ENCODE measurements around the gene NEK7.
"Not testable (repeated sequence)": the region's sequence is repeated elsewhere in the genome, so short reads cannot be mapped to it uniquely, and the experiment has no call there.

The NEK7 gene

DNA sequence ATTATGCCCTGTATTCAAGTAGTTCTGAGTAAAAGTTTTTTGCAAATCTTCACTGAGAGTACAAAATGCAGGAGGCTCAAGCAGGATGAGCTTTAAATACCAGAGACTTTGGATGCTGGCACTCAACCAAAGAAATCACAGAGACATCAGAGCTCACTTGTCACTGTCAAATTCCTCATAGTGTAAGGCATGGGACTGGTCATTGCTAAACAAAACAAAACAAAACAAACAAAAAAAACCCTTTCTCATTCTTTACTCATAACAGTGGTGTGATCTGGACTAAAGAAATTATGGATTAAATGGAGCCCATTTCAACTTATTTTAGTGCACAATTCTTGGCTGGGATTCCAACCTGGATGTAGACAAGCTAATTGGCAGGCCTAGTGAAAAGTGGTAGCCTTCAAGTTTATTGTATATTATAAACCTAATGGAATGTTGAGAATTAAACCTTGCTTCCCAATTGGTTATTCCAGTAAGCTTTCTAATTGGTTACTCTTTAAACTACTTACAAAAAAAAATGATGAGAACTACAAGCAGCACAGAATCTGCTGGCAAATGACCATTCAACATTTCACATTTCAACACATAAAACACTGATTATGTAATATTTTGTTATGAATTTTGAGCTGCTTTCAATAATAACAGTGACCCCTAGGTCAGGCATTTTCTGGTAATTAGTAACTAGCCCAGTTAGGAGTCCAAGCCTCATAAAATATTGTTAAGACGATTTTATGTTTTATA is 30.6 kb upstream of the NEK7 start:
- Mint-ChIP-seq H3K27ac (no peak overlapping the region), H3K27me3 (no peaks in the 10 kb centered on the region), H3K36me3 (no peaks in the 10 kb centered on the region), H3K4me3 (no peak overlapping the region), H3K9me3 (no peaks in the 10 kb centered on the region), H3K4me1 (peaks cover under 1 to 2% of the 10 kb centered on the region in 2 donors)
- DNase-seq = no peak
- ATAC-seq (replicated peaks) = no peak

DNA sequence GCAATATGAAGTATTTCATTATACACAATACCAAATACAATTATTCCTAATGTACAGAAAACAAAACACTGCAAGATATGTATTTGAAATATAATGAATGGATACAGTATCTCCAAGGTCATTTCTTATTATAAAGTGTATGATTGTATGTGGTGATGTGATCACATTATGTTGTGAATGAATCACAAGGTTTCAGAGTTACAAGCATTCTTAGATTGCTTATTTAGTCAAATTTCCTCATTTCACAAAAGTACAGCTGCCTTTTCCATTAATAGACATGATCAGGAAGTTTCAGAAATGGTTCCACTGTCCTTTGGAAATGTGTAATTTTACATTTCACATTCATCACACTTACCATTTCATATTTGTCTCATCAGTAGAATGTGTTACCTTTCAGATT is 28.3 kb upstream of the NEK7 start:
- Mint-ChIP-seq H3K27me3 (no peaks in the 10 kb centered on the region), H3K9me3 (peaks cover 0 to under 1% of the 10 kb centered on the region in 2 donors), H3K27ac (no peak overlapping the region), H3K36me3 (no peaks in the 10 kb centered on the region), H3K4me1 (peaks cover 7 to 15% of the 10 kb centered on the region in 2 donors), H3K4me3 (no peak overlapping the region)
- no peak for ATAC-seq (replicated peaks)
- DNase-seq = no peak

DNA sequence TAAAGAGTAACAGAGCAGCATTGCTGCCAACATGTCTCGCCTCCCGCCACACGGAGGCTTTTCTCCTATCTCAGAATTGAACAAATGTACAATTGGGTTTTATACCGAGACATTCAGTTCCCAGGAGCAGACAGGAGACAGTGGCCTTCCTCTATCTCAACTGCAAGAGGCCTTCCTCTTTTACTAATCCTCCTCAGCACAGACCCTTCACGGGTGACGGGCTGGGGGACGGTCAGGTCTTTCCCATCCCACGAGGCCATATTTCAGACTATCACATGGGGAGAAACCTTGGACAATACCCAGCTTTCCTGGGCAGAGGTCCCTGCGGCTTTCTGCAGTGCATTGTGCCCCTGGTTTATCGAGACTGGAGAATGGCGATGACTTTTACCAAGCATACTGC is 26.7 kb upstream of the NEK7 start:
- H3K4me1 Mint-ChIP-seq = peaks cover 7 to 15% of the 10 kb centered on the region in 2 donors
- H3K27me3 Mint-ChIP-seq; ATAC-seq (replicated peaks); H3K36me3 Mint-ChIP-seq; DNase-seq; H3K4me3 Mint-ChIP-seq; H3K27ac Mint-ChIP-seq: not testable (repeated sequence)
- peaks cover 5 to 12% of the 10 kb centered on the region in 2 donors for H3K9me3 Mint-ChIP-seq

DNA sequence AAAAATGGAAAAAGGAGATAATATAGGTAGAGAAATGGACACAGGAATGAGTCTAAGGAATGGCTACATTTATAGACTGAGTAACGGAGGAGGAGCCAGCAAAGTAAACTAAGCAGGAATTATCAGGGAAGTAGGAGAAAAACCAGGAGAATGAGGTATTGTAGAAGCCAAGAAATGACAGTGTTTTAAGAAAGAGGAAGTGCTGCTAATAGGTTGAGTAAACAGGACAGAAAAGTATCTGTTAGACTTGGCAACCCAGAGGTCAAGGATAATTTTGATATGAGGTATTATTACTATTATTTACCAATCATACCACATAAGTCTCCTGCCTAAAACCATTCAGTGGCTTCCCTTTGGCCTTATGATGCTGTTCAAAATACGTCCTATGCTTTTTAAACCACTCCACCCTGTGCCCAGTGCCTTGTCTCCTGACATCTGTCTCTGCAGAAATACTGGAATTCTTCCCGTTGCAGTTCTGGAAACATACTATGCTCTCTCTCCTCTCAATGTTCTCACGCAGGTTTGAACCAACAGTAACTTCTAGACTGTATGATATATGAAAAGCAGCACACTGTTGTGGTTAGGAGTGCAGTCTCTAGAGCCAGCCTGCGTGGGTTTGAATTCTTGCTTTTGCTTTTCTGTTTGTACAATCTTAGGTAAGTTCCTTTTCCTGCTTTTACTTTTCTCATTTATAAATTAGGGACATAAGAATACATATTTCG is 24.6 kb upstream of the NEK7 start:
- Mint-ChIP-seq H3K4me1 (peaks cover 7 to 15% of the 10 kb centered on the region in 2 donors), H3K27me3 (no peaks in the 10 kb centered on the region), H3K27ac (peak overlapping the region; percentile 15), H3K4me3 (no peak overlapping the region), H3K9me3 (peaks cover 7 to 12% of the 10 kb centered on the region in 2 donors), H3K36me3 (peaks cover 0 to 1% of the 10 kb centered on the region in 2 donors)
- DNase-seq = no peak
- peak; percentile 80 to 84 for ATAC-seq (replicated peaks)

DNA sequence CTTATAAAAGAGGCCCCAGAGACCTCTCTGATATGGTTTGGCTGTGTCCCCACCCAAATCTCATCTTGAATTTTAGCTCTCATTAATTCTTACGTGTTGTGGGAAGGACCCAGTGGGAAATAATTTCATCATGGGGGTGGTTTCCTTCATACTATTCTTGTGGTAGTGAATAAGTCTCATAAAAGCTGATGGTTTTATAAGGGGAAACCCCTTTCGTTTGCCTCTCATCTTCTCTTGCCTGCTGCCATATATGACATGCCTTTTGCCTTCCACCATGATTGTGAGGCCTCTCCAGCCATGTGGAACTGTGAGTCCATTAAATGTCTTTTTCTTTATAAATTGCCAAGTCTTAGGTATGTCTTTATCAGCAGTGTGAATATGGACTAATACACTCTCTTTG is 22.5 kb upstream of the NEK7 start:
- Mint-ChIP-seq H3K36me3 (peaks cover 0 to 1% of the 10 kb centered on the region in 2 donors), H3K4me1 (peaks cover 7 to 15% of the 10 kb centered on the region in 2 donors), H3K9me3 (peaks cover 9 to 12% of the 10 kb centered on the region in 2 donors), H3K27me3 (peaks cover 0 to 6% of the 10 kb centered on the region in 2 donors), H3K4me3 (no peak overlapping the region), H3K27ac (no peak overlapping the region)
- ATAC-seq (replicated peaks) (no peak), DNase-seq (no peak)

DNA sequence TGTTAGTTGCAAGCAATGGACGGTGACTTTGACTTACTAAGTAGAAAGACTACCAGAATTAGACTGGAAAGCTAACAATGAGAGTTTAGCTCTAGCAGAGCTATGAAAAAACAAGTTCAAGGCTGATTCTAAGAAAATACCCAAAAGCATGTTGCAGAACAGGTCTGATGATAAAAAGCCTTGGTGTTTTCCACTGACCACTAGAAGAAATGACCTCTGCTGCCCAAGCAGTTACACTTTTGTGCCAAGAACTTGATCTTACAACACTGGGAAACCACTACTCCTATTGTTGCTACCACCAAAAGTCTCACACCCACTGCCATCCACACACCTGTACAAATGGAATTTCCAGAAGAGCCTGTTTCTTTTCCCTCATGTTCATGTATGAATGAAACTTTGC is 21.4 kb upstream of the NEK7 start:
- Mint-ChIP-seq H3K27me3 (peaks cover 0 to 9% of the 10 kb centered on the region in 2 donors), H3K9me3 (peaks cover 13 to 16% of the 10 kb centered on the region in 2 donors), H3K4me1 (peaks cover 7 to 15% of the 10 kb centered on the region in 2 donors), H3K4me3 (no peak overlapping the region), H3K27ac (no peak overlapping the region), H3K36me3 (peaks cover 0 to 1% of the 10 kb centered on the region in 2 donors)
- no peak for ATAC-seq (replicated peaks)
- DNase-seq = no peak

DNA sequence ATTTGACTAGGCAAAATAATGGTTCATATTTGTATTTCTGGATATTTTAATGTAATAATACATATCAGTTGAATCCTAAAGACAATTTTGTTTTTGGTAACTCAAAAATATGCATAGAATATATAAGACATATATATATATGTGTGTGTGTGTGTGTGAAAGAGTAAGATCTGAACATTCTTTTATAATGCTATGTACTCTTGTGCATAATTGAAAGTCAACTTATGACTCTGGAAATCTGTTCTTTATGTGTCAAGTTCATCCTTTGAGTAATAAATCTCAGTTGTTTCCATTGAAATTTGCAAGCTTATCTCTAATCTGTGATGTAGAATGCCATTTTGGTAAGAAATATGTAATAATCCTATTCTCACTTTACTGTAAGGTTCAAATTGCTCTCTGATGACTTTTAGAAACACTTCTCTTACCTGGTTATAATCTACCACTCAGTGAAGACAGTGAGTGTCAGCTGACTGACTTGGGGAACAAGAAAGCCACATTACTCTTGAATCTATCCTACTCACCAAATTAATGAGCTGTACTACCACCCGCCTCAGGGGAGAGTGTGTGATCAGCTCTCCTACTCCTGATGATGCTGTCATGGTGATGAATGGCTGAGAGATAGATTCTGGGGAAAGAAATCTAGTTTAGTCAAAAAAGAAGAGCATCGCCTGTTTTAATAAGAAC is 15.0 kb upstream of the NEK7 start:
- Mint-ChIP-seq H3K9me3 (peaks cover 6% of the 10 kb centered on the region in 2 donors), H3K27me3 (peaks cover 0 to 9% of the 10 kb centered on the region in 2 donors), H3K36me3 (no peaks in the 10 kb centered on the region), H3K4me1 (peaks cover 3 to 6% of the 10 kb centered on the region in 2 donors), H3K27ac (no peak overlapping the region), H3K4me3 (no peak overlapping the region)
- ATAC-seq (replicated peaks) (no peak), DNase-seq (no peak)

DNA sequence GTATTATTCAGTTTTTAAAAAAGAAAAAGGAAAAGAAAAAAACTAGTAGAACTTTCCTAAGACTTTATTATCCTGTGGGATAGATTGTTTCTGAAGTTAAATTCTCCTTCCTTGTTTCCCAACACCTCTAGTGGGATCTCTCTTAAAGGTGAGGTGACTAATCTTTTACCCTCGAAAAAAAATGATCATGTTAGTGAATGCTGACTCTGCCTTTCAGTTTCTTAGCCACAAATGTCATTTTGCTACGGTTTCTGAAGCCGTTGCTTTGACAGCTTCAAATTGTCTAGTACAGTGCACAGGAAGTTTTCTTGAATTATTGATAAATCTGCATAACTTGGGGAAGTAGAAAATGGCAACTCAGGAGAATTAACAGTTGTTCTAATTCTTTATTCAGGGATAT is 13.0 kb upstream of the NEK7 start:
- no peak overlapping the region for H3K27ac Mint-ChIP-seq
- H3K4me1 Mint-ChIP-seq = peaks cover 3 to 6% of the 10 kb centered on the region in 2 donors
- H3K9me3 Mint-ChIP-seq = peaks cover 5 to 6% of the 10 kb centered on the region in 2 donors
- H3K4me3 Mint-ChIP-seq = no peak overlapping the region
- DNase-seq (no peak), ATAC-seq (replicated peaks) (peak in 1 of 2 donors; percentile 36)
- peaks cover 0 to 3% of the 10 kb centered on the region in 2 donors for H3K27me3 Mint-ChIP-seq
- H3K36me3 Mint-ChIP-seq = no peaks in the 10 kb centered on the region

DNA sequence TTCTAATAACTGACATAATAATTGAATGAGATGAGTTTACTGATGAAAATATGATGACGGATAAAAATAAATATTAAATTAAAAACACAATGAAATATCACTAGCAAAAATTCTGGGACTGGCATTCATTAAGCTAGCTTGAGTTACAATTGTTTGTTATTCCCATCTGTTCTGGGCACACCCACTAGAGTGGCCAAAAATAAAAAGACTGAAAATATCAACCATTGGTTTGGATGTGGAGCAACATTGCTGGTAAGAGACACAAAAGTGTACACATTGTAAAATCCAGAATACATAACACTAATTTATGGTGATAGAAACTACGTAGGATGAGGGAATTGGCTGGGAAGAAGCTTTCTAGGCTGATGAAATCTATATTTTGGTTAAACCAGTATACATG is 9.6 kb upstream of the NEK7 start:
- Mint-ChIP-seq H3K4me1 (peaks cover 3 to 6% of the 10 kb centered on the region in 2 donors), H3K4me3 (no peak overlapping the region), H3K27ac (no peak overlapping the region), H3K36me3 (no peaks in the 10 kb centered on the region), H3K9me3 (no peaks in the 10 kb centered on the region), H3K27me3 (peaks cover 0 to 4% of the 10 kb centered on the region in 2 donors)
- DNase-seq (no peak), ATAC-seq (replicated peaks) (no peak)

DNA sequence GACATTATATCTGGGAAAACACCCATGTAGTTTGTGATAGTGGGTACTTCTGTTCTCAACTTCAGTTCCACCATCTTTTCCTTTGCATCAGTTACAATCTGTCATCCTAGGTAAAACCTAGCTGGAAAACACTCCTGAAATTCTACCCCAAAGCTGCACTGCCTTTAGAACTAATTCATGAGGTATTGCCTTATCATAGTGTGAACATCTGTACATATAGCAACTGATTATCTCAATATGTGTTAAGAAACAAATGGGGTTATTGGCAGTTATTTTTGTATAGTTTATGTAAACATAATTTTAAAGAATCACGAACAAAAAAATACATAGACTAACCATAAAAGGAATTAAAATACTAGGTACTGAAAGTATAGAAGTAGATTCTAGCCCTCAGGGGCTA is 6.4 kb upstream of the NEK7 start:
- Mint-ChIP-seq H3K36me3 (no peaks in the 10 kb centered on the region), H3K4me1 (no peaks in the 10 kb centered on the region), H3K27ac (no peak overlapping the region), H3K27me3 (peaks cover 0 to 4% of the 10 kb centered on the region in 2 donors), H3K9me3 (no peaks in the 10 kb centered on the region), H3K4me3 (no peak overlapping the region)
- DNase-seq = no peak
- ATAC-seq (replicated peaks) = no peak

DNA sequence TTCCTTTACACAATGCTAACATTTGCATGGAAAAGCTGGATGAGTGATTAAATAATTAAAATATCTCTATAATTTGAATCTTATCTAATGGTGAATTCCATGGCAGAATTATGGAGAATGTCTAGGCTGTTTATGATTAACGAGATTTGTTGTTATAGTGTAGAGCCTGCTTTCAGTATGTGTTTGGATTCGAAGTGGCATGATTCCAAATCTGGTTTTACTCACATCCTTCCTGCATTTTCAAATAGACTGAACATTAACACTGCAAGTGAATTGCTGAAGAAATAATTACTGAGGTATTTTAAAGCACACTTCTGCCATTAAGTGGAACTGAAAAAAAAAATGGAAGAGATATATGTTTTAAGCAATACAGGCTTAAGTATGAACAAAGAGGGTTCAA is 5.1 kb upstream of the NEK7 start:
- peaks cover 3 to 7% of the 10 kb centered on the region in 2 donors for H3K4me1 Mint-ChIP-seq
- no peaks in the 10 kb centered on the region for H3K9me3 Mint-ChIP-seq
- peaks cover 0 to 4% of the 10 kb centered on the region in 2 donors for H3K27me3 Mint-ChIP-seq
- DNase-seq = no peak
- ATAC-seq (replicated peaks) = no peak
- H3K27ac Mint-ChIP-seq = no peak overlapping the region
- H3K36me3 Mint-ChIP-seq = no peaks in the 10 kb centered on the region
- H3K4me3 Mint-ChIP-seq = no peak overlapping the region

DNA sequence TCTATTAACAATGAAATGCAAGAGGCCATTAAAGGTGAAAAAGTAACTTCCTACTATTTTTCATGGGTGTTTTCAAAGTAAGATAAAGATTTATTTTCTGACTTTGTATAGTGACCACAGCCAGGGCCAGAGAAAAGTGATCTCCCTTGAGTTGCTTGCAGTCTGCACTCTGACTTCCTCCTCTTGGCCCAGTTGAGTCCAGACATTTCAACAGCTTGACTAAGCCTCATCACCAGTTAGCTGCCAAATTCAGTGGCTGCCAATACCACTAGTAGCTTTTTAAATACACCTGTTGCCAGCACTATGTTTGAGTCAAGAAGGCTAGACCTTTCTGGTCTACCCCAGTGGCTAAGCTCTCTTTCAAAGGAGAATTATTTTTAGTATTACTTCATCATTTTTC is 3.7 kb upstream of the NEK7 start:
- ATAC-seq (replicated peaks) (no peak), DNase-seq (no peak)
- no peak overlapping the region for H3K4me3 Mint-ChIP-seq
- H3K9me3 Mint-ChIP-seq = no peaks in the 10 kb centered on the region
- H3K36me3 Mint-ChIP-seq = peaks cover 0 to 4% of the 10 kb centered on the region in 2 donors
- no peak overlapping the region for H3K27ac Mint-ChIP-seq
- peaks cover 6 to 7% of the 10 kb centered on the region in 2 donors for H3K4me1 Mint-ChIP-seq
- H3K27me3 Mint-ChIP-seq = peaks cover 0 to 4% of the 10 kb centered on the region in 2 donors

DNA sequence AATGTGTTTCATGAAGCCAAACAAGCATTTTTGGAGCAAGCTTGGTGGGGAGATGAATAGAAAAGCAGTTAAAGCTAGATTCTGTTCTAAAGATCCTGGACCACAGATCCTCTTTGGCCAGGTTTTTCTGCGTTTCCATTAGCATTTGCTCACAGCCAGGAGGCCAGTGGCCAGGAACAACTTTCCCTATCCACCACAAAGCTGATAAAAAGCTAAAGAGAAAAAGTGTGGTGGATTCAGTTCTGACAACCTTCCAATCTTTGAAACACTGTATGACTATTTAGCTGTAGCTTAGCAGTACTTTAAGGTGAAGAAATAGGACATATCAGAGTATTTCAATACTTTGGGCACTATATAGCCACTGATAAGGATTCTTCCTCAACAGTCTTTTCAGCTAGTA is 3.0 kb upstream of the NEK7 start:
- peaks cover 0 to 4% of the 10 kb centered on the region in 2 donors for H3K36me3 Mint-ChIP-seq
- no peak overlapping the region for H3K27ac Mint-ChIP-seq
- ATAC-seq (replicated peaks) (no peak), DNase-seq (no peak)
- H3K4me1 Mint-ChIP-seq = peaks cover 6 to 7% of the 10 kb centered on the region in 2 donors
- no peaks in the 10 kb centered on the region for H3K9me3 Mint-ChIP-seq
- peaks cover 0 to 4% of the 10 kb centered on the region in 2 donors for H3K27me3 Mint-ChIP-seq
- no peak overlapping the region for H3K4me3 Mint-ChIP-seq

DNA sequence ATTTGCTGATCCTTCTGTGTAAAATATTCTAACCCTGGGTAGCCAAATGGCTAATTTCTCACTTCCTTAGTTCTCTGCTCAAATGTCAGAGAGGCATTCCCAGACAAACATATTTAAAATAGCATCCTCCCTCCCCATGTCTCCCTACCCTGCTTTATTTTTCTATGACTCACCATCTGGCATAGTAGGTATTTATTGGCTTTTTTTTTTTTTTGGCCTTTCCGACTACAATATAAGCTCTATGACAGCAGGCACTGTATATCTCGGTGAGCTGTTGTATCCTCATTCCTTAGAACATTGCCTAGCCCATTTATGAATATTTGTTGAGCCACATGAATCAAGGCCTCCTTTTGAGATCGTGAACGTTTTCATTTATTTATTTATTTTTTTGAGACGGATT is 1.5 kb upstream of the NEK7 start:
- Mint-ChIP-seq H3K4me1 (peaks cover 7 to 15% of the 10 kb centered on the region in 2 donors), H3K36me3 (peaks cover 0 to 4% of the 10 kb centered on the region in 2 donors), H3K9me3 (no peaks in the 10 kb centered on the region), H3K4me3 (no peak overlapping the region), H3K27ac (no peak overlapping the region), H3K27me3 (no peaks in the 10 kb centered on the region)
- DNase-seq (no peak), ATAC-seq (replicated peaks) (no peak)
